ENCODE results near the gene FBXL7.

- no peak for TF ChIP-seq EZH2 (IDR thresholded peaks at IDR 0.05; ENCODE audit: low read depth, unreplicated experiment)
- no peak for TF ChIP-seq CTCF (conservative IDR thresholded peaks at IDR 0.05; ENCODE audit: low read depth in 2 of 2)
Measured at GRCh38 chr5:15852217-15852616, 352.2 kb downstream of the FBXL7 start.
